Measurements from ENCODE around the gene ANGPTL3.

ANGPTL3 gene

GRCh38 chr1:62637392-62638105 is 40.2 kb downstream of the ANGPTL3 start:
- no peak for DNase-seq

GRCh38 chr1:62643283-62643682 is 46.0 kb downstream of the ANGPTL3 start:
- no peak for DNase-seq

GRCh38 chr1:62652387-62652786 is 55.1 kb downstream of the ANGPTL3 start:
- DNase-seq: no peak

- DNase-seq: no peak
These were observed 57.4 kb downstream of the ANGPTL3 start for GRCh38 chr1:62654744-62655143.
